GM19099 (cell line): Measurements from ENCODE around the gene ESPNL.

Experiments
- POLR2A ChIP-seq: IDR thresholded peaks from 3 replicates; pipeline ENCODE4 v1.6.1; 2011; ENCODE audit warnings: low read depth; ENCODE audit not compliant: insufficient read length; ENCODE audit errors: extremely low read depth

The ESPNL gene

DNA sequence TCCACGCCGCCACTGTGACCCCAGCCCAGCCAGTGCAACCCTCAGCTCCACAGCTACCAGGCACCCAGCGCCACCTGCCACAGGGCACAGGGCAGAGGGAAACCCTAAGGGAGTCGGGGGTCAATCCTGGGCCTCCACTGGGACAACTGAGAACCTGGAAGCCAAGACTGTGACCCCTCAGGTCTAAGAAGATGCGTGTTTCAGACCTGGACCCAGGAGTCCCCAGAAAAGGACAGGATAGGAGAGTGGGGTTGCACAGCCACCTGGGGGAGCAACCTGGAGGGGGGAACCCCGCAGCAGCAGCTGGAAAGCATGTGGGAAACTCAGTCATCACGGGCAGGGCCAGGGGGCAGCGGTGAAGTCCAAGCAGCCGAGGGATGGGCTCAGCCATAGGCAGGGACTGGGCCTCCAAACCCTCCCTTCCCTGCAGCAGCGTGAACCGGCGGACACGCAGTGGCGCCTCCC, 4.1 kb downstream of the ESPNL start:
- TF ChIP-seq POLR2A: no peak

- no peak for TF ChIP-seq POLR2A
Observed at GRCh38 chr2:238104691-238105371, 4.7 kb downstream of the ESPNL start.

DNA sequence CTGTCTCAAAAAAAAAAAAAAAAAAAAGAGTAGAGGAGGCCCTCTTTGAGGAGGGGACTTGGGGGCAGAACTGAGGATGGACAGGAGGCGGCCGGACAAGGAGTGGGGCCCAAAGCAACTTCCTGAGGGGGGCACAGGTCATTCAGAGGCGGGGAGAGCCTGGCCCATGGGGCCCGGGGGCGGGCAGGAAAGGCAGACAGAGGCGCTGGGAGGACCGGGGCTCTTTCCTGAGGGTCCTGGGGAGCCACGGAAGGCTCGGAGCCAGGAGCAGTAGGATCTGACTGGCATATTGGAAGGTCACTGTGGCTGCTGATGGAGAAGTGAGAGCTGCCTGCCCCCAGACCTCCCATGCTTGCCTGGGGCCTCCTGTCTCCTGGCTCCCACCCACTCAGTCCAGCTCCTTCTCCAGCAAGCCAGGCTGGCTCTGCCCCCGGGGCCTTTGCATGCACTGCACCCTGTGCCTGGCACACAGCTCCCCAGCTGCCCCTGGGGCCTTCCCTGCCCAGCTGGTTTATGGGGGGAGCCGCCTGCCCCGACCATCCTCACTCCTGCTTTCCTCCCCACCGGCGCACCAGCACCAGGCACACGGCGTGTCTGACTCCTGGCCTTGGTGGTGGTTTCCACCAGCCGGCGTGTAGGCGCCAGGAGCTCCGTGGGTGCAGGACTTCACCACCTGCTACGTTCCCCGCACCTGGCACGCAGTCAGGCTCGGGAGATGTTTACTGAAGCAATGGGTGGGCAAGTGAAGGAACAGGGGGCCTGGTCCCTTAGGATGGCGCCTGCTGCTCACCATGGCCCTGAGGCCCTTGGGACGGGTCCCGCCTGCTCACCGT, 5.6 kb downstream of the ESPNL start:
- no peak for TF ChIP-seq POLR2A

- TF ChIP-seq POLR2A: no peak
Observed at GRCh38 chr2:238106339-238106697, 6.2 kb downstream of the ESPNL start.

- TF ChIP-seq POLR2A: no peak
Observed at GRCh38 chr2:238106698-238107524, 6.8 kb downstream of the ESPNL start.

DNA sequence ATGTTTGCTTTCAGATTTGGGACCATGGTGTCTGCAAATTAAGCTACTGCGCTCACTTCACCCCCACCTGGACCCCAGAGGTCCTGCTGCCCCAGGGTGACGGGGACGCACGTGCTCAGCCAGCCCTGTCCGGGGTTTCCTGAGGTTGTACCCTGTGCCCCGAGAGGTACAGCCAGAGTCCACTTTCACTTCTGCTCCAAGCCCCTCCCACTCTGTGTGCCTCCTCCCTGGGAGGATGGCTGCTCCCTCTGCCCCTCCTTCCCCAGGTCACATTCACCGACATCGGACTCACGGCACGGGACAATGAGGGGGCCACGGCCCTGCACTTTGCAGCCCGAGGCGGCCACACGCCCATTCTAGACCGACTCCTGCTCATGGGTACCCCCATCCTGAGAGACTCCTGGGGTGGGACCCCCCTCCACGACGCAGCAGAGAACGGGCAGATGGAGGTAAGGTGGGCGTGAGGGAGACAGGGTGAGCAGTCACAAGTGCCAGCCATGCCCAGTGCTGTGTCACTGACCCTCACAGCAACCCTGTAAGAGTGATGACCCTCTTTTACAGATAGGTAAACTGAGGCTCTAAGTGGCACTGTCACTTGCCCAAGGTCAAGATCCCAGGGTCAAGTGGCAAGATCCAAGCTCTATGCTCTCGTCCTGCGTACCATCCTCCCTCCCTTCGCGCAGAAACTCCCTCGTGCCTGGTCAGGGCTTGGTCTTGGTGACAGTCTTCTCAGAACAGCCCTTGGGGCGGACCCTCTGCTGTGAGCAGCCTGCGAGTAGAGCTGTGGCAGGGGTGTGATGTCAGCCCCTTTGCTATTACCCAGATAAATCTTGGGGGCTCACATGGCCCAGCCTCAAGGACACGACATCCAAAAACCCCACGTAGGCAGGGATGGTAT, 7.6 kb downstream of the ESPNL start:
- peak; percentile 57 for TF ChIP-seq POLR2A

DNA sequence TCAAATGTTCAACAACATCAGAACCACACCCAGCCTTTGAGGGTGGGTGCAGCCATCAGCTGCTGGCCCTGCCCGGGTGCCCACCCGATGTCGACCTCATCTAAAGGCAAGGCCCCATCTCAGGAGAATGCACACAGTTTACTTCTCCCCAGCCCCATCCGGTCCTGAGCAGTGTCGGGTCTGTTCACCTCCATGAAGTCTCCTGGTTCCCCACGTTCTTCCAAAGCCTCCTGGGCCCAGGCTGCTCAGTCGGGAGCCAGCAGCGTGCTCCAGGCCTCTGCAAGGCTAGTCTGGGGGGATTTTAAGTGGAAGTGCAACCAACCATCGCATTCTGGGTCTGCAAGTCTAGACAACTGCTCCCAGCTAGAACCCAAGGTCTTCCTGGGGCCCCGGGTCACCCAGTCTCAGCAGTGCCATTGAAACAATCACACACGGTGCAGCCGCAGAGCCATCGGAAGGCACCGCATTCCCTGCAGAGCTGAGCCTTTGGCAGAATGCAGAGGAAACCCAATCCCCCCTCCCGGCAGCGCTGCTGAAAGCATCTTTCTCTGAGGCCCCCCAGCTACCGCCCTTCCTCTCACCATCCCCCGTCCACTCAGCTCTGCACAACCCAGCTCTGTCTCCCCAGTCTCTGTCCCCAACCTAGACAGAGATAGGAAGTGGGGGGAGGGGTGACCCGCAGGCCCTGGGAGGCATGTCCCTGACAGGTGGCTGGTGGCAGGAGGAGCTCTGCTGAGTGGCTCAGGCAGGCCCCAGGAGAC, 8.5 kb downstream of the ESPNL start:
- TF ChIP-seq POLR2A: peak; percentile 51

GRCh38 chr2:238113611-238114010, 13.5 kb downstream of the ESPNL start:
- TF ChIP-seq POLR2A: no peak

DNA sequence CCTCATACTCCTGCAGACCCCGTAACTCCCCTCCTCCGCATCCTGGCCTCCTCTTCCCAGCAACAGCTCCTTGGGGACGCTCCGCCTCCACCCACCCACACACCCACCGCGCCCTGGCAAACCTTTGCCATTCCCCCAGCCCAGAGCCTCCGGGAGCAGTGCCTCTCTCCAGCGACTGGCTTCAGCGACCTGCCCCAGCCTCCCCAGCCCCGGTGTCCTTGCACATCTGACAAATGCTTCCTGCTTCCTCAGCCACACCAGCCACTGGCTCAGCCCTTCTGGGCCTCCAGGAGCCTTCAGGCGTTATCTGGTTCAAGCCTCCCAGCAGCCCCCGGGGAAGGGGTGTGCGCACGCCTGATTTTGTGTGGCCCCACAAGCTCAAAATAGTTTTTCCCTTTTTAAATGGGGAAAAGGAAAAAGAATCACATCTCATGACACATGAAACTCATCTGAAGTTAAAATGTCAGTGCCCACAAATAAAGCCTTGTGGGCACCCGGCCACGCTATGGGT, 14.2 kb downstream of the ESPNL start:
- TF ChIP-seq POLR2A: no peak

DNA sequence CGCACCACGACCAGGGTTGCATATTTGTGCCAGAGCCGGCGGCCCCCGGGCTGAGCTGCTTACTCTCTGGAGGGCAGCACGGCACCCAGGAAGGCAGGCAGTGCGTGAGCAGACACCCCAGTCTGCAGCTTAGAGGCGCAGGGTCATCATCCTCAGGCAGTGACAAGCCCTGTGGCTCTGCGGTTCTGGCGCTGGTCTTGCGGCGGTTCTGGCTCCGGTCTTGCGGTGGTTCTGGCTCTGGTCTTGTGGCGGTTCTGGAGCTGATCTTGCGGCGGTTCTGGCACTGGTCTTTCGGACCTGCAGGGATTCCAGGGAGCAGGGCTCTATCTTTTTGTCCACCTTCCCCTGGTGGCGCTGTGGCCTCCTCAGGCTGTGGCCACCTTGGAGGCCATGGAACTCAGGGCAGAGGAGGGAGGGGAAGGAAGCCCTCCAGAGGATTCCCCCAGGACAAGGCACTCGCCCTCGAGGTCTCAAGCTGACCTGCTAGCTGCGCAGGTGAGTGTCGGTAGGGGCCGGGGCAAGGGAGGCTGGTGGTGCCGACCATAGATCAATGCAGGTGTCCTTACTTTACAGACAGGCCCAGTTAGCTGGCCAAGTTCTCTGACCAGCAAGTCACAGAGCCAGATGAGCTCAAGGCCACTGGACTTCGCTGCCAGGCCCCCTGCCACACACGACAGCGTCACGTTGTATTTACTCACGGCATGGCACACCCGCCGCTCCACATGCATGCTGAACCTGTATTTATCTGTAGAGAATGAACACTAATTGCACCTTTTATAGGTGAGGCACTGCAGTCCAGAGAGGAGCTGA, 14.9 kb downstream of the ESPNL start:
- no peak for TF ChIP-seq POLR2A

DNA sequence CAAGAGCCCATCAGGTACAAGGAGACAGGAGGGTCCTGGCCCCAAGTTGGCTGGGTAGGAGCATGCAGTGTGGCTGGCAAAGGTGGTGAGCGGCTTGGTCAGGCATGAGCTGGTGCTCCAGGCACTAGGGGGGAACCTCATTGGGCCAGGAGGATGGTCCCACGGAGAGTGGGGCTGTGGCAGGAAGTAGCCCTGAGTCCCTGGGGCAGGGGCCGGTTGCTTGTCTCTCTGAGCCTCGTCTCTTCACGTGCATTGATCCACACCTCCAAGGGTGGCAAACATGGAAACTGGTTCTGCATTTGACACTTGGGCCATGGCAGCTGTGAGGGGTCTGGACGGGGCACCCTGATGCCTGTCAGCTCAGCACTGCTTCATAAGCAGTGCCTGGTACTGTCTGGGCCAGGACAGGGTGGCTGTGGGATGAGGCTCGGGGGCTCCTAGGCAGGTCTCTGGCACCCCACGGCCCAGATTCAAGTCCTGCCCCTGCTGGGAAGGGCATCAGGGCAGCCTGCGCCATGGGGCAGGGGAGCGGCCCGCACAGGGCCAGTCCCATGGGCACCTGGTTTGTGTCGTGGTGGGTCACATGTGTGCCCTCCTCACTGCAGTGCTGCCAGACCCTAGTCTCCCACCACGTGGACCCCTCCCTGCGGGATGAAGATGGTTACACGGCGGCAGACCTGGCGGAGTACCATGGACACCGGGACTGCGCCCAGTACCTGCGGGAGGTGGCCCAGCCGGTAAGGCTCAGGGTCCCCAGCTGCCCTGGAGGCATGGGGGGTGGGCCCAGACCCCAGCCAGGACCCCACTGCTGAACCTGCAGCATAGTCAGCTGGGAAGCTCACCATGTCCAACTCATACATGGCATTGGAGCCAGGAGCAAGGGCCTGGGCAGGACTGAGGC, 16.4 kb downstream of the ESPNL start:
- no peak for TF ChIP-seq POLR2A
